Measurements from ENCODE around the gene CTSE.

- TF ChIP-seq DPF2 (CRISPR knock-in tag; IDR thresholded peaks at IDR 0.05; ENCODE audit: borderline replicate concordance, low read depth) (no peak), BCL3 (CRISPR knock-in tag; IDR thresholded peaks at IDR 0.05) (no peak), ZNF34 (CRISPR knock-in tag; IDR thresholded peaks at IDR 0.05; ENCODE audit: borderline replicate concordance) (no peak), ARHGAP35 (CRISPR knock-in tag; IDR thresholded peaks at IDR 0.05; ENCODE audit: borderline replicate concordance) (no peak), ZNF597 (CRISPR knock-in tag; IDR thresholded peaks at IDR 0.05) (no peak), ZFP91 (CRISPR knock-in tag; IDR thresholded peaks at IDR 0.05; ENCODE audit: borderline replicate concordance) (no peak), MAFK (conservative IDR thresholded peaks at IDR 0.05 in 1 of 2, IDR thresholded peaks at IDR 0.05 in 1 of 2; ENCODE audit: low read length in 2 of 2) (no peak)
- TF ChIP-seq, protein P1, sequence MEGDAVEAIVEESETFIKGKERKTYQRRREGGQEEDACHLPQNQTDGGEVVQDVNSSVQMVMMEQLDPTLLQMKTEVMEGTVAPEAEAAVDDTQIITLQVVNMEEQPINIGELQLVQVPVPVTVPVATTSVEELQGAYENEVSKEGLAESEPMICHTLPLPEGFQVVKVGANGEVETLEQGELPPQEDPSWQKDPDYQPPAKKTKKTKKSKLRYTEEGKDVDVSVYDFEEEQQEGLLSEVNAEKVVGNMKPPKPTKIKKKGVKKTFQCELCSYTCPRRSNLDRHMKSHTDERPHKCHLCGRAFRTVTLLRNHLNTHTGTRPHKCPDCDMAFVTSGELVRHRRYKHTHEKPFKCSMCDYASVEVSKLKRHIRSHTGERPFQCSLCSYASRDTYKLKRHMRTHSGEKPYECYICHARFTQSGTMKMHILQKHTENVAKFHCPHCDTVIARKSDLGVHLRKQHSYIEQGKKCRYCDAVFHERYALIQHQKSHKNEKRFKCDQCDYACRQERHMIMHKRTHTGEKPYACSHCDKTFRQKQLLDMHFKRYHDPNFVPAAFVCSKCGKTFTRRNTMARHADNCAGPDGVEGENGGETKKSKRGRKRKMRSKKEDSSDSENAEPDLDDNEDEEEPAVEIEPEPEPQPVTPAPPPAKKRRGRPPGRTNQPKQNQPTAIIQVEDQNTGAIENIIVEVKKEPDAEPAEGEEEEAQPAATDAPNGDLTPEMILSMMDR (CRISPR knock-in tag; IDR thresholded peaks at IDR 0.05) = no peak
Measured at GRCh38 chr1:206003854-206004800, 19.6 kb downstream of the CTSE start.

Data from HepG2 (cell line).